ENCODE data around the gene LYPD6. TPM values are rescaled to one million over a fixed set of nuclear protein-coding genes. Genes with fewer than 3 reads are reported as not detected.

Gene LYPD6
- total RNA-seq, 2 donors from 2014 or later, result 5.2 to 8.4 TPM

DNA sequence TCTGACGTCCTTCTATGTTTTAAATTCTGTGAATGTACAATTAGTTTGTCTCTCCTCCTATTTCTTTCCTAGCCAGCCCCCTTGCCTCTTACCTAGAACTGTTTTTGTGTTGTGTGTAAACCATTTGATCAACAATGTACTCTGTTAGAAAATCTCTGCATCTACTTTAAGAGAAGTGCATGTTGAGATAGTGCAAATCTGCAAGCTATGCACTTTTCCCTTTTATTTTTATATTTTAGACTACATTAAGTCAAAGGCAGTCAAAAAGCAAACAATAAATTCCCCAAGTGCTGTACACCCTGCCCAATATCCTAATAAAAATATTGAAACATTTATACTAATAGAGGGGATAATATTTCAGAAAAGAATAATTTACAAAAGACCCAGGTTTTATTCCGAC, 13.7 kb downstream of the LYPD6 start:
- Histone ChIP-seq H3K4me1 (no peaks in the 10 kb centered on the region), H3K9ac (ENCODE audit: low read depth in 2 of 2, low read length in 2 of 2) (no peak overlapping the region), H3K36me3 (no peaks in the 10 kb centered on the region), H3K4me3 (no peak overlapping the region), H3K9me3 (no peaks in the 10 kb centered on the region), H3K27ac (no peak overlapping the region), H3K27me3 (no peaks in the 10 kb centered on the region)
- DNase-seq, result no peak
- TF ChIP-seq, protein P1, sequence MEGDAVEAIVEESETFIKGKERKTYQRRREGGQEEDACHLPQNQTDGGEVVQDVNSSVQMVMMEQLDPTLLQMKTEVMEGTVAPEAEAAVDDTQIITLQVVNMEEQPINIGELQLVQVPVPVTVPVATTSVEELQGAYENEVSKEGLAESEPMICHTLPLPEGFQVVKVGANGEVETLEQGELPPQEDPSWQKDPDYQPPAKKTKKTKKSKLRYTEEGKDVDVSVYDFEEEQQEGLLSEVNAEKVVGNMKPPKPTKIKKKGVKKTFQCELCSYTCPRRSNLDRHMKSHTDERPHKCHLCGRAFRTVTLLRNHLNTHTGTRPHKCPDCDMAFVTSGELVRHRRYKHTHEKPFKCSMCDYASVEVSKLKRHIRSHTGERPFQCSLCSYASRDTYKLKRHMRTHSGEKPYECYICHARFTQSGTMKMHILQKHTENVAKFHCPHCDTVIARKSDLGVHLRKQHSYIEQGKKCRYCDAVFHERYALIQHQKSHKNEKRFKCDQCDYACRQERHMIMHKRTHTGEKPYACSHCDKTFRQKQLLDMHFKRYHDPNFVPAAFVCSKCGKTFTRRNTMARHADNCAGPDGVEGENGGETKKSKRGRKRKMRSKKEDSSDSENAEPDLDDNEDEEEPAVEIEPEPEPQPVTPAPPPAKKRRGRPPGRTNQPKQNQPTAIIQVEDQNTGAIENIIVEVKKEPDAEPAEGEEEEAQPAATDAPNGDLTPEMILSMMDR (IDR thresholded peaks at IDR 0.05), result no peak
- intact Hi-C loops (cut with DNase I), result no loop called here

DNA sequence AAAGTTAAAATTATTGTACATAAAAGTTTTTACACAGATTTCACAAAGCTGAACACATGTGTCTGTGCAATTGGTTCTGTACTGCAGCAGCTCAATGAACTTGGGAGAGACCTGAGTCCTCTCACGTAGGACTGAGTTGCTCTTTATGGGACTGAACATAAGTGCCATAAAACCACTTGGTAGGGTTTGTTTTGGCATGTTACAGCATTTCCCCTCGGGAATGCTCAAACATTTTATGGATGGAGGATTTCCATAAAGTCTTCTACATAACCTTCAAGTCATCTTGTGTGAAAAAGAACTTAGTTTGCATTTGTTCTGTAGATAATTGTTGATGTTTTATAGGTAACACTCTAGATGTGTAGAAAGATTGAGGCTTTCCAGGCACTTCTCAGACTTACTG, 15.9 kb downstream of the LYPD6 start:
- no peaks in the 10 kb centered on the region for H3K36me3 ChIP-seq
- TF ChIP-seq, protein P1 (IDR thresholded peaks at IDR 0.05), result no peak

DNA sequence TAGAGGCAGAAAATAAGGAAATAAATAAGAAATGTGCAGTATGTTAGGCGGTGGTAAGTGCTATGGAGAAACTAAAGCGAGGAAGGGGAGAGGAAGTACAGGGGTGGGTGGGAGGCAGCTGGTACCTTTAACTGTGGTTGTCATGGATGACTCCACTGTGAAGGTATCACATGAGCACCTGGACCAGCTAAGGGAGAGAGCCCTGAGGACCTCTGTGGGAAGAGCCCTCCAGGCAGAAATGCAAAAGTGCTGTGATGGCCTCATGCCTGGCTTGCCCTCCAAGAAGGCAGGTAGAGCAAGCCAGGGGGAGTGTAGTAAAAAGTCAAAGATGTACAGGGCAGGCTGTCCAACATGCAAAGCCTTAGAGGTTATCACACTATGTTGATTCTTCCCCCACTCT, 17.9 kb downstream of the LYPD6 start:
- no peaks in the 10 kb centered on the region for H3K9me3 ChIP-seq
- H3K4me3 ChIP-seq, result no peak overlapping the region
- H3K4me1 ChIP-seq, result no peaks in the 10 kb centered on the region
- H3K27me3 ChIP-seq, result no peaks in the 10 kb centered on the region
- intact Hi-C loops (cut with DNase I), result no loop called here
- H3K9ac ChIP-seq (ENCODE audit: low read depth in 2 of 2, low read length in 2 of 2), result no peak overlapping the region
- DNase-seq, result no peak
- TF ChIP-seq, protein P1 (IDR thresholded peaks at IDR 0.05), result no peak
- no peak overlapping the region for H3K27ac ChIP-seq
- H3K36me3 ChIP-seq, result no peaks in the 10 kb centered on the region

More for the DNA sequence above, 15.9 kb downstream of the LYPD6 start:
- no peaks in the 10 kb centered on the region for H3K9me3 ChIP-seq
- H3K9ac ChIP-seq (ENCODE audit: low read depth in 2 of 2, low read length in 2 of 2), result no peak overlapping the region
- no peaks in the 10 kb centered on the region for H3K27me3 ChIP-seq
- DNase-seq, result peak; percentile 25
- H3K4me3 ChIP-seq, result no peak overlapping the region
- H3K27ac ChIP-seq, result no peak overlapping the region
- H3K4me1 ChIP-seq, result no peaks in the 10 kb centered on the region
- intact Hi-C loops (cut with DNase I), result no loop called here

DNA sequence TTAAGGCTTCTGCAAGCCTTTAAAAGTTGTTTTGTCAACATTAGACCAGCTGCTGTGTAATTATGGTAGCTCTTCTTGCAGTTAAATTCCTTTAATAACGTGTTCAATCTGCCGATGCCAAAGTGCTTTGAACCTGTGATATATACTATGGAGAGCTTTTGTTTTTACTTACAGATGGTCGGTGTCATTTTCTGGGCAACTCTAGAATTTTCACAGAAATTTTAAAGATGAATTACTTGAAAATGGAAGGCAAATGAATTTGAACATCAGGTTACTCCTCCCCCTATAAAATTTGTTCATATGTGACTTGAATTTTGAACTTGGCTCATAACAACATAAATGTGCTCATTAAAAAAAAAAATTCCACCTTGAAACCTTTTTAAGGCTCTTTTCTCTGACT, 23.0 kb downstream of the LYPD6 start:
- TF ChIP-seq, protein P1 (IDR thresholded peaks at IDR 0.05), result no peak
- no peak overlapping the region for H3K4me3 ChIP-seq
- H3K9me3 ChIP-seq, result no peaks in the 10 kb centered on the region
- no peaks in the 10 kb centered on the region for H3K36me3 ChIP-seq
- no peak overlapping the region for H3K27ac ChIP-seq
- no peak for DNase-seq
- no peaks in the 10 kb centered on the region for H3K27me3 ChIP-seq
- no peak overlapping the region for H3K9ac ChIP-seq (ENCODE audit: low read depth in 2 of 2, low read length in 2 of 2)
- no peaks in the 10 kb centered on the region for H3K4me1 ChIP-seq
- intact Hi-C loops (cut with DNase I), result no loop called here

DNA sequence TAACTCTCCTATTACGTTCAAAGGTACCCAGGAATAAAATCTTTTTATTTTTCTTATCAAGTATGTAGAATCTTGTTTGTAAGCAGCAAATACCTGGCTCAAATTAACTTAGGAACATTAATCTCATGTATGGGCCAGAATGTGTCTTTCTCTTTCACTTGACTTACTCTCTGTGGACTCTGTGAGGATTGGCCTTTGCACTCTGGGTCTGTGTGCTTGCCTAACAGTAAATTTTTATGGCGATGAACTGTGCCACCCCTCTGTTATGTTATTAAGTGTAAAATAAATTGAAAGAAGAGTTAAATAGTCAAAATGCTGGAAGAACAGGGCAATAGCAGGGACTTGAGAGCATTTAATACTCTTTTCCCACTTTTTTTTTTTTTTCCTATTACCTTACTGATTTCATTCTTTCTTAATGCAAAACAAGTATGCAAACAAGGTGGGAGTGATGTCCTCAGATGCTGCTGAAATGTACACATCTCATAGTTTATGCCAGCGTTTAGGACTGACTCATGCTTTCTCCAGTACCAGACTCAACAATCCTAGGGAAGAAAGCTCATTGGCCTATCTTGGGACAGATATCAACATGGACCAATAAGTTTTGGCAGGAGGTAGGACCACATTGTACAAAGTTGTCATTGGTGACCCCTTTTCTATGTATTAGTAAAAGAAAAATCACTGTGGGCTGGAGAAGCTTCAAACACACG, 25.5 kb downstream of the LYPD6 start:
- Histone ChIP-seq H3K27ac (no peak overlapping the region), H3K4me1 (peaks cover 5% of the 10 kb centered on the region), H3K4me3 (no peak overlapping the region), H3K27me3 (no peaks in the 10 kb centered on the region), H3K36me3 (no peaks in the 10 kb centered on the region), H3K9me3 (no peaks in the 10 kb centered on the region), H3K9ac (ENCODE audit: low read depth in 2 of 2, low read length in 2 of 2) (no peak overlapping the region)
- TF ChIP-seq, protein P1 (IDR thresholded peaks at IDR 0.05), result no peak
- peak; percentile 27 for DNase-seq
- intact Hi-C loops (cut with DNase I), result no loop called here

Measured in colonic mucosa (tissue), 4 donors.